Measurements from ENCODE around the gene ANKRD31.

DNA sequence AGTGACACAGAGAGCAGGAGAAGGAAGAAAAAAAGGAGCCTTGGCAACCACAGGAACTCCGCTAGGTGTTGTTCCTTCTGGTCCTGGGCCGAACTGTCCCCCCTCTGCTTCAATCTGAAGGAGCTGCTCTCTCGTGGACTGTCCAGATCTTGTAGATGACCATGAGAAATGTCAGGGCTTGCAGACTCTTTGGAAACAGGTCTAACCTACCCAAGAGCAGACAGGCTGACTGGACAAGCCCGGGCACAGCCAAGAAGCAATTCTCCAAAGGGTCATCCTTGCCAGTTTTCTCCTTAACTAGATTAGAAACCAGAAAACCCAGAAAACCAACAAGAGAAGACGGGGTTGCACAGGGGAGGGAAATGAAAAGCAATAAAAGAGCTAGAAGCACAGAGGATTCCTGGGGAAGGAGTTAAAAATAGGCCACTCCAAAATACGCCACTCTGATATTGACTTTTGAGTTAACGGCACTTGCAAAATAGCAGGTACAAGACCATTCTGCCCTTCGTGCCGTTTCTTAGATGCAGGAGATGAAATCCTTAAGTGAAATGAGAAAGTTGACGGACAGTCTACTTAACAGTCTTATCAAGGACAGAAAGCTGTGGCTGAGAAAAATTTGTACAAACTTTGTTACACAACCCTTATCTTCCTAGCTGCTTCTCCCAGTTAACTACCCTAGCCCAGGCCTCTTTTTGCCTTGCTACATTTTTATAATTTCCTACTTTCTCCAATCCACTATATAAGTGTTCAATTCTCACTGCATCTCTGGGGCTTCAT is 190.1 kb downstream of the ANKRD31 start:
- TF ChIP-seq ZNF423 (CRISPR knock-in tag; IDR thresholded peaks at IDR 0.05) (no peak), NR2C2 (CRISPR knock-in tag; IDR thresholded peaks at IDR 0.05) (no peak)
- TF ChIP-seq, protein P1, sequence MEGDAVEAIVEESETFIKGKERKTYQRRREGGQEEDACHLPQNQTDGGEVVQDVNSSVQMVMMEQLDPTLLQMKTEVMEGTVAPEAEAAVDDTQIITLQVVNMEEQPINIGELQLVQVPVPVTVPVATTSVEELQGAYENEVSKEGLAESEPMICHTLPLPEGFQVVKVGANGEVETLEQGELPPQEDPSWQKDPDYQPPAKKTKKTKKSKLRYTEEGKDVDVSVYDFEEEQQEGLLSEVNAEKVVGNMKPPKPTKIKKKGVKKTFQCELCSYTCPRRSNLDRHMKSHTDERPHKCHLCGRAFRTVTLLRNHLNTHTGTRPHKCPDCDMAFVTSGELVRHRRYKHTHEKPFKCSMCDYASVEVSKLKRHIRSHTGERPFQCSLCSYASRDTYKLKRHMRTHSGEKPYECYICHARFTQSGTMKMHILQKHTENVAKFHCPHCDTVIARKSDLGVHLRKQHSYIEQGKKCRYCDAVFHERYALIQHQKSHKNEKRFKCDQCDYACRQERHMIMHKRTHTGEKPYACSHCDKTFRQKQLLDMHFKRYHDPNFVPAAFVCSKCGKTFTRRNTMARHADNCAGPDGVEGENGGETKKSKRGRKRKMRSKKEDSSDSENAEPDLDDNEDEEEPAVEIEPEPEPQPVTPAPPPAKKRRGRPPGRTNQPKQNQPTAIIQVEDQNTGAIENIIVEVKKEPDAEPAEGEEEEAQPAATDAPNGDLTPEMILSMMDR (IDR thresholded peaks at IDR 0.05) = no peak

All from WTC11 (cell line).